Lower lobe of right lung (tissue), 2 donors: ENCODE data around the gene DPYD. TPM values are rescaled to one million over a fixed set of nuclear protein-coding genes. Genes with fewer than 3 reads are reported as not detected.

Experiments
- ATAC-seq, 2 donors: fragments of 200-7000 bp; cut with Tn5 transposase; one replicate each; pipeline ENCODE4 v1.9.1; 2020 to 2022; ENCODE audit warnings: mild to moderate bottlenecking in 2 of 2, moderate library complexity in 2 of 2
- DNase-seq: peaks from one replicate; pipeline ENCODE4 v3.0.0-alpha.2; 2020
- H3K27ac ChIP-seq: fragments of 200-600 bp; one replicate; pipeline ENCODE4 v1.8.0; 2022
- H3K27me3 ChIP-seq: fragments of 200-600 bp; one replicate; pipeline ENCODE4 v1.8.0; 2022; ENCODE audit warnings: low read depth
- H3K36me3 ChIP-seq: fragments of 200-600 bp; one replicate; pipeline ENCODE4 v1.8.0; 2022; ENCODE audit warnings: mild to moderate bottlenecking
- H3K4me1 ChIP-seq: fragments of 200-600 bp; one replicate; pipeline ENCODE4 v1.8.0; 2022
- H3K4me3 ChIP-seq: fragments of 200-600 bp; one replicate; pipeline ENCODE4 v1.8.0; 2022; ENCODE audit warnings: mild to moderate bottlenecking
- H3K9me3 ChIP-seq: fragments of 200-600 bp; one replicate; pipeline ENCODE4 v1.8.0; 2022
- intact Hi-C: fragments of 100-400 bp; cut with DNase I; formaldehyde crosslinking; loops from one replicate; pipeline ENCODE4 v1.11.0; 2022
- total RNA-seq: library from RNA; stranded (reverse); fragmentation: NEBNext Ultra II Directional; extraction: Animal tissue kit (Norgen Biotek cat#: 25700); gene quantifications from one replicate; pipeline ENCODE4 v1.2.1, GENCODE V29; 2021
- TF ChIP-seq, protein P1 (sequence below): fragments of 200-600 bp; IDR thresholded peaks from one replicate; pipeline ENCODE4 v1.8.0; 2022; ENCODE audit warnings: antibody characterized with exemption, mild to moderate bottlenecking
- donor health status: DM: no; HTN: yes; CAD: no; lungs with severe emphysema.

The DPYD gene
- total RNA-seq, 1 donor from 2014 or later: 91.9 TPM

DNA sequence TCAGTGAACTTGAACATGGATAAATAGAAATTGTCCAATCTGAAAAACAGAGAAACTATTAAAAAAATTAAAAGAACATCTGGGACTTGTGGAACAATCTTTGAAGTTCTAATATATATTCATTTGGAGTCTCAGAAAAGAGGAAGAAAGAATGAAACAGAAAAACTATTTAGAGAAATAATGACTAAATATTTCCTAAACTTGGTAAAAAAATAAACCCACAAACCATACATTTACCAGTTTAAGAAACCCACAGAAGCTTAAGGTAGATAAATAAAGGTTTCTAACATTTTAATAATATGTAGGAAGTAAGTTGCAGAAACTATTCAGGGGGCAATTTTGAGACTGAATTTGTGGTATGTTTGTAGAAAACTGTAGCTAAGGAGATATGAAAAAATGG is 761.5 kb downstream of the DPYD start:
- Histone ChIP-seq H3K4me3 (no peak overlapping the region), H3K4me1 (no peaks in the 10 kb centered on the region), H3K27me3 (no peaks in the 10 kb centered on the region), H3K36me3 (no peaks in the 10 kb centered on the region), H3K9me3 (no peaks in the 10 kb centered on the region), H3K27ac (no peak overlapping the region)
- no peak for ATAC-seq
- intact Hi-C loops: no loop called here
- TF ChIP-seq, protein P1, sequence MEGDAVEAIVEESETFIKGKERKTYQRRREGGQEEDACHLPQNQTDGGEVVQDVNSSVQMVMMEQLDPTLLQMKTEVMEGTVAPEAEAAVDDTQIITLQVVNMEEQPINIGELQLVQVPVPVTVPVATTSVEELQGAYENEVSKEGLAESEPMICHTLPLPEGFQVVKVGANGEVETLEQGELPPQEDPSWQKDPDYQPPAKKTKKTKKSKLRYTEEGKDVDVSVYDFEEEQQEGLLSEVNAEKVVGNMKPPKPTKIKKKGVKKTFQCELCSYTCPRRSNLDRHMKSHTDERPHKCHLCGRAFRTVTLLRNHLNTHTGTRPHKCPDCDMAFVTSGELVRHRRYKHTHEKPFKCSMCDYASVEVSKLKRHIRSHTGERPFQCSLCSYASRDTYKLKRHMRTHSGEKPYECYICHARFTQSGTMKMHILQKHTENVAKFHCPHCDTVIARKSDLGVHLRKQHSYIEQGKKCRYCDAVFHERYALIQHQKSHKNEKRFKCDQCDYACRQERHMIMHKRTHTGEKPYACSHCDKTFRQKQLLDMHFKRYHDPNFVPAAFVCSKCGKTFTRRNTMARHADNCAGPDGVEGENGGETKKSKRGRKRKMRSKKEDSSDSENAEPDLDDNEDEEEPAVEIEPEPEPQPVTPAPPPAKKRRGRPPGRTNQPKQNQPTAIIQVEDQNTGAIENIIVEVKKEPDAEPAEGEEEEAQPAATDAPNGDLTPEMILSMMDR: no peak
- DNase-seq: no peak

DNA sequence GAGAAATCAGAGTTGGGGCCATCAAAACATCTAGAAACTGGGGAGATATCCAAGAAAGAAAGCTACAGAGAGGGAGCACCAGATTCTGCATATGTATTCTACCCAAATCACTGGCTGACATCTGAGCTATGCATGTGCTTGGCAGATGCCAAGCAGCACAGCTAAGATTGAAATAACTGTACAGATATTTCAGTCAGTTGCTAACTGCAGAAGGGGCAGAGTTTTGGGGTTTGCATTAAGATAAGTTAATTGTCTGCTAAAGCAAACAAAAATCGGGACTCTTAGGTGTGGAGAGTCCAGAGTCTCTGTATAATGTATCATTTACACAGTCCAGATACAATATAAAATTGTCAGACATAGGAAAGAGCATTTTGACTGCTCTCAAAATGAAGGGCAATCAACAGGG is 762.1 kb downstream of the DPYD start:
- intact Hi-C loops: no loop called here
- TF ChIP-seq, protein P1: no peak
- no peak for DNase-seq

DNA sequence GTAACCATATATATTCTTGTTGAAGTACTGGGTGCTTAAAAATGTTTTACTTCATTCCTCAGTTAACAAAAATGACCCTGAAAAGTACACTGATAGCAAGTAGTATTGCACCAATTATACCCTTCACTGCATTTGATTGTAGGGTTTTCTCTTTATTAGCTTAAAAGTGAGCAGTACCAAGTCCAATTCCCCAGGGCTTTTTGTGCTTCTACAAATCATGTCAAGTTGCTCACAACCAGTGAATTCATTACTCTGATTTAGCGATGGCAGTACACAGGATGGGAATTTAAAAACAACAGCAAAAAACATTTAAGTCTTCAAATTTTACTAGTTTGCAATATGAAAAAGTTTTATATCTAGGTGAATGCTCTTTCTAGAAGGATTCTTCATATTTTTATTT is 762.8 kb downstream of the DPYD start:
- Histone ChIP-seq H3K9me3 (no peaks in the 10 kb centered on the region), H3K27ac (no peak overlapping the region), H3K27me3 (no peaks in the 10 kb centered on the region), H3K4me3 (no peak overlapping the region), H3K36me3 (no peaks in the 10 kb centered on the region), H3K4me1 (no peaks in the 10 kb centered on the region)
- TF ChIP-seq, protein P1: no peak
- DNase-seq: no peak
- no peak for ATAC-seq
- intact Hi-C loops: no loop called here

More for the DNA sequence above, 762.1 kb downstream of the DPYD start:
- H3K27ac ChIP-seq: no peak overlapping the region
- no peak for ATAC-seq
- H3K27me3 ChIP-seq: no peaks in the 10 kb centered on the region
- H3K4me1 ChIP-seq: no peaks in the 10 kb centered on the region
- no peak overlapping the region for H3K4me3 ChIP-seq
- no peaks in the 10 kb centered on the region for H3K9me3 ChIP-seq
- no peaks in the 10 kb centered on the region for H3K36me3 ChIP-seq

DNA sequence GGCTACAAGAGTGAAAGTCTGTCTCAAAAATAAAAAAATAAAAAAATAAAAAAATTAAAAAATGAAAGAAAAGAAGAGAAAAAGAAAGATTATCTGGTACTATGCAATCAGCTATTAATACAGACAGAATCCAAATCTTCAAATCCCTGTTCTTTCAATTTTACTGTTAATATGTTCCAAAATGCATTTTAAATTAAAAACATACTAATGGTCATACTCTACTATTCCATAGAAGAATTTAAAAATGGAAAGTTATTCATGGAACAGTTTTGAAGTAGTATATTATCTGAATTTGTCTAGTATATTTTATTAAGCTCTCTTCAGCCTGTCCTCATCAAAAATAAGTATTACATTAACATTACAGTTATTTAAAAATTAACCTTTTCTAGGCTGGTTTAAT is 769.2 kb downstream of the DPYD start:
- H3K4me3 ChIP-seq: no peak overlapping the region
- intact Hi-C loops: no loop called here
- no peak overlapping the region for H3K27ac ChIP-seq
- DNase-seq (no peak), ATAC-seq (no peak)
- no peaks in the 10 kb centered on the region for H3K27me3 ChIP-seq
- H3K9me3 ChIP-seq: no peaks in the 10 kb centered on the region
- H3K36me3 ChIP-seq: no peaks in the 10 kb centered on the region
- H3K4me1 ChIP-seq: no peaks in the 10 kb centered on the region
- TF ChIP-seq, protein P1: no peak

DNA sequence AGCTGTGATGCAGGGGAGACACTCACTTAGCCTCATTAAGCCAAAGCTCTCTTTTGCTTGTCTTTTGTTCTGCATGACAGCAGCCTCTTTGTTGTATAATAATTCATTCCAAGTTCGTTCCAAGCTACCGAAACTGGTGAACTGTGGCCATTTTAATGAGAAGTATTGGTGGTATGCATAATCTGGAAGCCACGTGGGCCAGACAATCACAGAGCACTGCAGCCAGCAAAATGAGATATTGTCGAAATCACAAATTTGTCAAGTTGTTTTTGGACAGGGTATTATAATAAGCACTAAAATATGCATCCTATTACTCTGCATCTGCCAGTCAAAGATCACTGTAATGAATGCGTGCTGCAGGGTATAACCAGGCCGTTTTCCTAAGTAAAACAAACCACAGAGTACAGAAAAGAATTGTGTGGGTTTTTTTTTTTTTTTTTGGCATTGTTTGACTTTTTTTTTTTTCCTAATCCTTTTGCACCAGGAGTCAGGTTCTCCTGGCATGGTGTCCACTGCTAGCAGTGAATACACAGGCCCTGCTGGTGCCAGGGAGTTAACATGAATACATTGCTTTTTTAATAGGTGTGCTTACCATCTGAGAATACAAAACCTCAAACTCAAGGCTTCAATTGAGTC is 775.4 kb downstream of the DPYD start:
- no peak overlapping the region for H3K4me3 ChIP-seq
- no peaks in the 10 kb centered on the region for H3K36me3 ChIP-seq
- DNase-seq (no peak), ATAC-seq (no peak)
- H3K27ac ChIP-seq: no peak overlapping the region
- no peaks in the 10 kb centered on the region for H3K9me3 ChIP-seq
- no peaks in the 10 kb centered on the region for H3K4me1 ChIP-seq
- H3K27me3 ChIP-seq: no peaks in the 10 kb centered on the region
- TF ChIP-seq, protein P1: no peak
- intact Hi-C loops: no loop called here
